Body of pancreas (tissue), 4 donors: ENCODE results near the gene GADD45GIP1.

Source experiments
- CTCF ChIP-seq, 7 experiments: fragments of 450-650 bp in 4 of 7; fragments of 200-600 bp in 3 of 7; sonication (generic) in 3 of 7; IDR thresholded peaks; one replicate each; pipeline ENCODE4 v1.5.1; 2016 to 2019; ENCODE audit warnings: antibody characterized with exemption in 7 of 7
- POLR2A ChIP-seq, 3 donors: fragments of 450-650 bp; IDR thresholded peaks; one replicate each; pipeline ENCODE4 v1.6.1; 2016; ENCODE audit warnings: antibody characterized with exemption in 3 of 3, mild to moderate bottlenecking in 2 of 3

GRCh38 chr19:12979974-12980373 lies 23.0 kb upstream of the GADD45GIP1 start:
- no peak for TF ChIP-seq CTCF (IDR thresholded peaks at IDR 0.05)
- TF ChIP-seq POLR2A (IDR thresholded peaks at IDR 0.05): no peak
